MG63 (cell line): Measurements from ENCODE around the gene RNF34. TPM values are rescaled to one million over a fixed set of nuclear protein-coding genes. Genes with fewer than 3 reads are reported as not detected.

Source experiments
- DNase-seq: peaks from one replicate; pipeline ENCODE4 v3.0.0-alpha.2; 2020
- H3K27me3 ChIP-seq: fragments of 250-450 bp; sonication (Bioruptor Pico); 2 replicates; pipeline ENCODE4 v1.5.1; 2020; ENCODE audit warnings: mild to moderate bottlenecking, moderate library complexity
- H3K36me3 ChIP-seq: fragments of 250-450 bp; sonication (Bioruptor Pico); 2 replicates; pipeline ENCODE4 v1.5.1; 2020; ENCODE audit warnings: mild to moderate bottlenecking, moderate library complexity
- H3K4me3 ChIP-seq: fragments of 250-450 bp; sonication (Bioruptor Pico); 2 replicates; pipeline ENCODE4 v1.5.1; 2020; ENCODE audit warnings: mild to moderate bottlenecking, moderate library complexity
- H3K9me3 ChIP-seq: fragments of 250-450 bp; sonication (Bioruptor Pico); 2 replicates; pipeline ENCODE4 v1.5.1; 2020; ENCODE audit warnings: mild to moderate bottlenecking, moderate library complexity
- total RNA-seq: library from RNA; depleted of rRNA; stranded (reverse); fragments of >200 nt; shearing (Covaris generic); gene quantifications from 2 replicates; pipeline ENCODE4 v1.2.3, GENCODE V29; 2014; ENCODE audit warnings: low replicate concordance; rRNA removed

The RNF34 gene
- total RNA-seq, 1 experiment from 2014 or later: 27.7 TPM

- H3K27me3 ChIP-seq: no peaks in the 10 kb centered on the region
- H3K36me3 ChIP-seq: no peaks in the 10 kb centered on the region
- no peak for DNase-seq
- no peak overlapping the region for H3K4me3 ChIP-seq
- H3K9me3 ChIP-seq: no peaks in the 10 kb centered on the region
Observed at GRCh38 chr12:121470751-121471150, 70.8 kb downstream of the RNF34 start.

- no peak for DNase-seq
- H3K4me3 ChIP-seq: no peak overlapping the region
- H3K27me3 ChIP-seq: no peaks in the 10 kb centered on the region
- H3K9me3 ChIP-seq: no peaks in the 10 kb centered on the region
- H3K36me3 ChIP-seq: no peaks in the 10 kb centered on the region
Observed at GRCh38 chr12:121472150-121472905, 72.4 kb downstream of the RNF34 start.

Other genes starting within 250 kb of the RNF34 start
- gene P2RX4, start 190.0 kb upstream of the RNF34 start, total RNA-seq: 16.5 and 18.7 TPM in 2 replicates
- gene CAMKK2, start 103.4 kb upstream of the RNF34 start, total RNA-seq: 35.9 and 36.6 TPM in 2 replicates
- 156 and 273 TPM in 2 replicates for gene ANAPC5, start 47.7 kb upstream of the RNF34 start, total RNA-seq
- 18.1 and 30.1 TPM in 2 replicates for gene KDM2B, start 180.9 kb downstream of the RNF34 start, total RNA-seq
- 5.9 and 15.9 TPM in 2 replicates for gene ORAI1, start 226.4 kb downstream of the RNF34 start, total RNA-seq